GM12874 (cell line): Measurements from ENCODE around the gene TIGAR.

Experiments
- CTCF ChIP-seq: IDR thresholded peaks from 2 replicates; pipeline ENCODE4 v1.5.1; 2011; ENCODE audit warnings: low read depth, mild to moderate bottlenecking, control low read depth, low read length, moderate library complexity; ENCODE audit not compliant: insufficient read depth

TIGAR gene

GRCh38 chr12:4275016-4275869 lies 45.8 kb upstream of the TIGAR start:
- TF ChIP-seq CTCF: no peak

- no peak for TF ChIP-seq CTCF
Observed at GRCh38 chr12:4275870-4276301, 45.1 kb upstream of the TIGAR start.

- peak; percentile 82 for TF ChIP-seq CTCF
Observed at GRCh38 chr12:4276524-4277204, 44.3 kb upstream of the TIGAR start.

- TF ChIP-seq CTCF: no peak
Observed at GRCh38 chr12:4277205-4277543, 43.8 kb upstream of the TIGAR start.

- TF ChIP-seq CTCF: no peak
Observed at GRCh38 chr12:4277857-4278256, 43.2 kb upstream of the TIGAR start.

GRCh38 chr12:4278329-4279197 lies 42.5 kb upstream of the TIGAR start:
- TF ChIP-seq CTCF: no peak

GRCh38 chr12:4279198-4279690 lies 41.8 kb upstream of the TIGAR start:
- no peak for TF ChIP-seq CTCF
